ENCODE data around the gene PXK.
"Not testable (repeated sequence)": the region's sequence is repeated elsewhere in the genome, so short reads cannot be mapped to it uniquely, and the experiment has no call there.

The PXK gene

GRCh38 chr3:58323529-58324390, 8.9 kb upstream of the PXK start:
- no peak for DNase-seq

GRCh38 chr3:58324391-58325390, 8.0 kb upstream of the PXK start:
- DNase-seq = no peak

GRCh38 chr3:58325525-58325992, 7.1 kb upstream of the PXK start:
- no peak for DNase-seq

- DNase-seq = no peak
Measured at GRCh38 chr3:58326267-58326900, 6.3 kb upstream of the PXK start.

- no peak for DNase-seq
Measured at GRCh38 chr3:58329150-58329921, 3.4 kb upstream of the PXK start.

GRCh38 chr3:58329922-58330413, 2.7 kb upstream of the PXK start:
- no peak for DNase-seq

- no peak for DNase-seq
Measured at GRCh38 chr3:58331593-58332152, 1.0 kb upstream of the PXK start.

- peak; percentile 49 to 62 for DNase-seq
Measured at GRCh38 chr3:58333206-58334012, 717 bp downstream of the PXK start.

- DNase-seq = no peak
Measured at GRCh38 chr3:58334013-58334321, 1.3 kb downstream of the PXK start.

GRCh38 chr3:58334506-58334884, 1.8 kb downstream of the PXK start:
- DNase-seq = no peak

GRCh38 chr3:58335652-58335947, 2.9 kb downstream of the PXK start:
- no peak for DNase-seq

- DNase-seq = no peak
Measured at GRCh38 chr3:58336135-58336882, 3.6 kb downstream of the PXK start.

GRCh38 chr3:58337190-58337589, 4.5 kb downstream of the PXK start:
- no peak for DNase-seq

- not testable (repeated sequence) for DNase-seq
Measured at GRCh38 chr3:58339146-58339545, 6.5 kb downstream of the PXK start.

- no peak for DNase-seq
Measured at GRCh38 chr3:58340594-58341244, 8.0 kb downstream of the PXK start.

- DNase-seq = no peak
Measured at GRCh38 chr3:58341376-58341775, 8.7 kb downstream of the PXK start.

- DNase-seq = no peak
Measured at GRCh38 chr3:58342676-58343075, 10.0 kb downstream of the PXK start.

- no peak for DNase-seq
Measured at GRCh38 chr3:58345457-58345856, 12.8 kb downstream of the PXK start.

- no peak for DNase-seq
Measured at GRCh38 chr3:58346368-58346767, 13.7 kb downstream of the PXK start.

- no peak for DNase-seq
Measured at GRCh38 chr3:58347984-58348383, 15.3 kb downstream of the PXK start.
